Upper lobe of right lung (tissue), 1 donor: ENCODE measurements around the gene LBP. TPM values are rescaled to one million over a fixed set of nuclear protein-coding genes. Genes with fewer than 3 reads are reported as not detected.

Experiments
- ATAC-seq: fragments of 200-7000 bp; cut with Tn5 transposase; one replicate; pipeline ENCODE4 v1.9.1; 2020; ENCODE audit warnings: mild to moderate bottlenecking, moderate library complexity
- DNase-seq: peaks from one replicate; pipeline ENCODE4 v3.0.0-alpha.2; 2020
- H3K27ac ChIP-seq: fragments of 200-600 bp; one replicate; pipeline ENCODE4 v1.8.0; 2022
- H3K27me3 ChIP-seq: fragments of 200-600 bp; one replicate; pipeline ENCODE4 v1.8.0; 2022; ENCODE audit warnings: mild to moderate bottlenecking
- H3K36me3 ChIP-seq: fragments of 200-600 bp; one replicate; pipeline ENCODE4 v1.8.0; 2022
- H3K4me1 ChIP-seq: fragments of 200-600 bp; one replicate; pipeline ENCODE4 v1.8.0; 2022
- H3K4me3 ChIP-seq: fragments of 200-600 bp; one replicate; pipeline ENCODE4 v1.8.0; 2022; ENCODE audit warnings: mild to moderate bottlenecking
- H3K9me3 ChIP-seq: fragments of 200-600 bp; one replicate; pipeline ENCODE4 v1.8.0; 2022
- CTCF ChIP-seq: fragments of 200-600 bp; IDR thresholded peaks from one replicate; pipeline ENCODE4 v1.8.0; 2022; ENCODE audit warnings: antibody characterized with exemption
- intact Hi-C: fragments of 100-400 bp; cut with DNase I; formaldehyde crosslinking; loops from one replicate; pipeline ENCODE4 v1.11.0; 2022
- total RNA-seq: library from RNA; stranded (reverse); fragmentation: NEBNext Ultra II Directional; extraction: Animal tissue kit (Norgen Biotek cat#: 25700); gene quantifications from one replicate; pipeline ENCODE4 v1.2.1, GENCODE V29; 2021
- donor health status: DM: no; HTN: yes; CAD: no; lungs with severe emphysema.

Gene LBP
- total RNA-seq, 1 donor from 2014 or later, result 0.26 TPM

- no peak for DNase-seq
- H3K36me3 ChIP-seq, result no peaks in the 10 kb centered on the region
- no peak overlapping the region for H3K4me3 ChIP-seq
- intact Hi-C loops, result no loop called here
- no peak for TF ChIP-seq CTCF
- ATAC-seq, result no peak
- no peaks in the 10 kb centered on the region for H3K9me3 ChIP-seq
- H3K27ac ChIP-seq, result no peak overlapping the region
- peaks cover 19% of the 10 kb centered on the region for H3K27me3 ChIP-seq
- H3K4me1 ChIP-seq, result peaks cover 20% of the 10 kb centered on the region
Observed at GRCh38 chr20:38301309-38301708, 45.0 kb upstream of the LBP start.

GRCh38 chr20:38302786-38303185 is 43.5 kb upstream of the LBP start:
- DNase-seq, result no peak
- no peak for TF ChIP-seq CTCF
- ATAC-seq, result no peak
- H3K27me3 ChIP-seq, result peaks cover 26% of the 10 kb centered on the region
- intact Hi-C loops, result no loop called here
- H3K36me3 ChIP-seq, result no peaks in the 10 kb centered on the region
- H3K9me3 ChIP-seq, result no peaks in the 10 kb centered on the region
- H3K27ac ChIP-seq, result no peak overlapping the region
- H3K4me3 ChIP-seq, result no peak overlapping the region
- H3K4me1 ChIP-seq, result peaks cover 20% of the 10 kb centered on the region

- TF ChIP-seq CTCF, result no peak
- Histone ChIP-seq H3K4me1 (peaks cover 13% of the 10 kb centered on the region), H3K36me3 (no peaks in the 10 kb centered on the region), H3K9me3 (no peaks in the 10 kb centered on the region), H3K27me3 (peaks cover 26% of the 10 kb centered on the region), H3K27ac (no peak within 1 kb of the TSS), H3K4me3 (no peak within 1 kb of the TSS)
- peak; percentile 76 for DNase-seq
- ATAC-seq, result peak; percentile 75
- intact Hi-C loops, result no loop called here
Observed at GRCh38 chr20:38303908-38304379, 42.3 kb upstream of the LBP start, which contains the start of gene BPI. BPI (plus strand) TSS chr20:38304156; CDS start chr20:38304224, 68 bp downstream.

- no peak overlapping the region for H3K27ac ChIP-seq
- no peaks in the 10 kb centered on the region for H3K36me3 ChIP-seq
- intact Hi-C loops, result no loop called here
- peaks cover 26% of the 10 kb centered on the region for H3K27me3 ChIP-seq
- DNase-seq, result peak; percentile 73
- H3K9me3 ChIP-seq, result no peaks in the 10 kb centered on the region
- peak; percentile 41 for TF ChIP-seq CTCF
- peaks cover 3% of the 10 kb centered on the region for H3K4me1 ChIP-seq
- no peak overlapping the region for H3K4me3 ChIP-seq
- ATAC-seq, result peak; percentile 67
Observed at GRCh38 chr20:38304845-38305447, 41.3 kb upstream of the LBP start.

GRCh38 chr20:38305541-38305940 is 40.7 kb upstream of the LBP start:
- intact Hi-C loops, result no loop called here
- Histone ChIP-seq H3K9me3 (no peaks in the 10 kb centered on the region), H3K36me3 (no peaks in the 10 kb centered on the region), H3K4me1 (no peaks in the 10 kb centered on the region), H3K27ac (no peak overlapping the region), H3K27me3 (peaks cover 26% of the 10 kb centered on the region), H3K4me3 (no peak overlapping the region)
- no peak for ATAC-seq
- no peak for DNase-seq
- no peak for TF ChIP-seq CTCF
